Measurements from ENCODE around the gene ITPR1. TPM values are rescaled to one million over a fixed set of nuclear protein-coding genes. Genes with fewer than 3 reads are reported as not detected.

ITPR1 gene
- total RNA-seq, 2 experiments from 2014 or later, result 84.4 to 104 TPM

DNA sequence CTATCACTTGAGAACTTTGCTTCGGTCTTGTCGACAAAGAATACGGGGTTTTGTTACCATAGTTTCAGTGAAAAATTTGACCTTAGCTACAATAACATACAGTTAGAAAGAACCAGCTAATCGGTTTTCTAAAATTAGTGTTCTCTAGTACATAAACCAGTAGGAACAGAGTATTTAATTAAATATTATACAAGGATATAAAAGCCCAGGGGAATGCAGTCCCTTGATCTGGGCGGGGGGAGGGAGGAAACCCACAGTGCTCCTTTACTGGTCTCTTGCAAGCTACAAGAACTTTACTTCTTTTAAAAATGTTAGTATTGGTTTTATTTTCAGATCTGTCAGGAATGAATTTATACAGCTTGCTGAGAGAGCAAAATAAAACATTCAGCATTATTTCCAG is 41.8 kb downstream of the ITPR1 start:
- Histone ChIP-seq H3K27ac (ENCODE audit: low read depth, low read length, poor library complexity, severe bottlenecking) (no peak overlapping the region), H3K4me1 (ENCODE audit: insufficient read depth, low read length, poor library complexity, severe bottlenecking) (no peaks in the 10 kb centered on the region), H3K4me2 (ENCODE audit: low read length) (no peak overlapping the region), H3K9me3 (ENCODE audit: low read length) (peaks cover 7% of the 10 kb centered on the region; the same call in 1 of the 2 replicates), H4K20me1 (ENCODE audit: insufficient read depth, low read length) (no peaks in the 10 kb centered on the region), H3K79me2 (ENCODE audit: insufficient read depth, low read depth, low read length) (peaks cover 26% of the 10 kb centered on the region; the same call in 1 of the 2 replicates), H2AFZ (ENCODE audit: low read length) (no peak overlapping the region), H3K36me3 (ENCODE audit: insufficient read depth, low read length) (peaks cover 20% of the 10 kb centered on the region), H3K9me2 (ENCODE audit: insufficient read depth, low read length) (no peaks in the 10 kb centered on the region), H3K4me3 (ENCODE audit: low read depth, low read length, poor library complexity, severe bottlenecking) (no peak overlapping the region)
- CTCF ChIA-PET (ENCODE audit: unreplicated experiment), result no interaction called here
- POLR2A ChIA-PET, result interaction anchor here (0.5 to 1.7 kb wide), 10 partner anchors 9 to 136 kb away, joined by 3 to 8 read pairs (median 4); no protein-coding TSS in a partner anchor
- BruUV-seq (replicated peaks), result no TSS peak
- no peak for DNase-seq (ENCODE audit: low spot score)
- intact Hi-C loops (cut with micrococcal nuclease; ENCODE audit: unreplicated experiment), result no loop called here
- TF ChIP-seq EZH2phosphoT487 (IDR thresholded peaks at IDR 0.05; ENCODE audit: borderline replicate concordance, low read depth, low read length), result no peak
- TF ChIP-seq, protein P1, sequence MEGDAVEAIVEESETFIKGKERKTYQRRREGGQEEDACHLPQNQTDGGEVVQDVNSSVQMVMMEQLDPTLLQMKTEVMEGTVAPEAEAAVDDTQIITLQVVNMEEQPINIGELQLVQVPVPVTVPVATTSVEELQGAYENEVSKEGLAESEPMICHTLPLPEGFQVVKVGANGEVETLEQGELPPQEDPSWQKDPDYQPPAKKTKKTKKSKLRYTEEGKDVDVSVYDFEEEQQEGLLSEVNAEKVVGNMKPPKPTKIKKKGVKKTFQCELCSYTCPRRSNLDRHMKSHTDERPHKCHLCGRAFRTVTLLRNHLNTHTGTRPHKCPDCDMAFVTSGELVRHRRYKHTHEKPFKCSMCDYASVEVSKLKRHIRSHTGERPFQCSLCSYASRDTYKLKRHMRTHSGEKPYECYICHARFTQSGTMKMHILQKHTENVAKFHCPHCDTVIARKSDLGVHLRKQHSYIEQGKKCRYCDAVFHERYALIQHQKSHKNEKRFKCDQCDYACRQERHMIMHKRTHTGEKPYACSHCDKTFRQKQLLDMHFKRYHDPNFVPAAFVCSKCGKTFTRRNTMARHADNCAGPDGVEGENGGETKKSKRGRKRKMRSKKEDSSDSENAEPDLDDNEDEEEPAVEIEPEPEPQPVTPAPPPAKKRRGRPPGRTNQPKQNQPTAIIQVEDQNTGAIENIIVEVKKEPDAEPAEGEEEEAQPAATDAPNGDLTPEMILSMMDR (conservative IDR thresholded peaks at IDR 0.05; ENCODE audit: low read length), result no peak

DNA sequence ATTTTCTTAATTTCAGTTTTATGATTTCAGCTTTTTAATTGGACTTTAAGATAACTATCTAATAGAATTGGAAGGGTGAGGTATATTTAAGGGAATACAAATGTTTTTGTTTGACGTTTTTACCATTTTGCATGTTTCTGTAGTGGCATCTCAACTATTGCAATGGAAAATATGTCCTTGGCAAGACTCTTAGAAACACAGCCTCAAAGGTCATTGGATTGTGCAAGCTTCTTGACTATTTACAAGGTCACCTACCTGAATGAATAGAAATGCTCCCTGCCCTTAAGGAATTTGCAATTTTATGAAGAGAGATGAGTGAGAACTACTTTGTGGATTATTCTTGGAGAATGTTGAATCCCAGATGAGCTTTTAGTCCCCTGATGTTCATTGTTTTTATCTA is 43.1 kb downstream of the ITPR1 start:
- no peak overlapping the region for H2AFZ ChIP-seq (ENCODE audit: low read length)
- peaks cover 26% of the 10 kb centered on the region; the same call in 1 of the 2 replicates for H3K79me2 ChIP-seq (ENCODE audit: insufficient read depth, low read depth, low read length)
- H4K20me1 ChIP-seq (ENCODE audit: insufficient read depth, low read length), result no peaks in the 10 kb centered on the region
- CTCF ChIA-PET (ENCODE audit: unreplicated experiment), result no interaction called here
- no peaks in the 10 kb centered on the region for H3K9me2 ChIP-seq (ENCODE audit: insufficient read depth, low read length)
- peaks cover 20% of the 10 kb centered on the region for H3K36me3 ChIP-seq (ENCODE audit: insufficient read depth, low read length)
- no peak overlapping the region for H3K27ac ChIP-seq (ENCODE audit: low read depth, low read length, poor library complexity, severe bottlenecking)
- POLR2A ChIA-PET, result interaction anchor here (1.1 to 1.7 kb wide), 3 partner anchors 8 to 756 kb away, joined by 3 to 8 read pairs (median 7); no protein-coding TSS in a partner anchor
- no peak overlapping the region for H3K4me2 ChIP-seq (ENCODE audit: low read length)
- no peak for TF ChIP-seq EZH2phosphoT487 (IDR thresholded peaks at IDR 0.05; ENCODE audit: borderline replicate concordance, low read depth, low read length)
- TF ChIP-seq, protein P1 (conservative IDR thresholded peaks at IDR 0.05; ENCODE audit: low read length), result no peak
- intact Hi-C loops (cut with micrococcal nuclease; ENCODE audit: unreplicated experiment), result no loop called here
- no peak overlapping the region for H3K4me3 ChIP-seq (ENCODE audit: low read depth, low read length, poor library complexity, severe bottlenecking)
- H3K9me3 ChIP-seq (ENCODE audit: low read length), result peaks cover 9% of the 10 kb centered on the region; the same call in 1 of the 2 replicates
- DNase-seq (ENCODE audit: low spot score), result no peak
- no TSS peak for BruUV-seq (replicated peaks)
- no peaks in the 10 kb centered on the region for H3K4me1 ChIP-seq (ENCODE audit: insufficient read depth, low read length, poor library complexity, severe bottlenecking)

DNA sequence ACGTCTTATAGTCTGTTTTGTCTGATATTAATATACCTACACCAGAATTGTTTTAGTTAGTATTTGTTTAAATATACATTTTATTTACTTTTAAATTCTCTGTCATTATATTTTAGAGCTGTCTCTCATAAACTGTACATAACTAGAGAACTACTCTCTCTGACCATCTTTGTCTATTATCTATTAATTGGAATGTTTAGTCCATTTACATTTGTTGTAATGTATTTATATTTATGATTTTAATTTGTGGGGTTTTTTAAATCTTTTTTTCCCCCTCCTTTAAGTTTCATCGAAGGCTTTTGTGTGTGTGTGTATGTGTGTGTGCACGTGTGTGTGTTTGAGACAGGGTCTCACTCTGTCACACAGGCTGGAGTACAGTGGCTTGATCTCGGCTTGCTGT is 47.1 kb downstream of the ITPR1 start:
- Histone ChIP-seq H3K4me3 (ENCODE audit: low read depth, low read length, poor library complexity, severe bottlenecking) (no peak overlapping the region), H3K9me3 (ENCODE audit: low read length) (peaks cover 9% of the 10 kb centered on the region; the same call in 1 of the 2 replicates), H3K79me2 (ENCODE audit: insufficient read depth, low read depth, low read length) (peaks cover 31% of the 10 kb centered on the region; the same call in 1 of the 2 replicates), H3K9me2 (ENCODE audit: insufficient read depth, low read length) (no peaks in the 10 kb centered on the region), H3K4me2 (ENCODE audit: low read length) (no peak overlapping the region), H4K20me1 (ENCODE audit: insufficient read depth, low read length) (no peaks in the 10 kb centered on the region), H2AFZ (ENCODE audit: low read length) (no peak overlapping the region), H3K27ac (ENCODE audit: low read depth, low read length, poor library complexity, severe bottlenecking) (no peak overlapping the region), H3K36me3 (ENCODE audit: insufficient read depth, low read length) (peaks cover 20% of the 10 kb centered on the region), H3K4me1 (ENCODE audit: insufficient read depth, low read length, poor library complexity, severe bottlenecking) (no peaks in the 10 kb centered on the region)
- ChIA-PET POLR2A (interaction anchor here (0.7 kb wide), 3 partner anchors 11 to 33 kb away, joined by 3 read pairs; no protein-coding TSS in a partner anchor), CTCF (ENCODE audit: unreplicated experiment) (no interaction called here)
- BruUV-seq (replicated peaks), result no TSS peak
- intact Hi-C loops (cut with micrococcal nuclease; ENCODE audit: unreplicated experiment), result no loop called here
- TF ChIP-seq, protein P1 (conservative IDR thresholded peaks at IDR 0.05; ENCODE audit: low read length), result no peak
- TF ChIP-seq EZH2phosphoT487 (IDR thresholded peaks at IDR 0.05; ENCODE audit: borderline replicate concordance, low read depth, low read length), result no peak
- no peak for DNase-seq (ENCODE audit: low spot score)
